ENCODE data around the gene JCAD.

The JCAD gene

GRCh38 chr10:30040597-30040996 is 18.8 kb downstream of the JCAD start:
- TF ChIP-seq FOXP2 (optimal IDR thresholded peaks at IDR 0.05; ENCODE audit: borderline replicate concordance, extremely low read depth, extremely low read length, insufficient read depth) (no peak), POLR2AphosphoS5 (IDR thresholded peaks at IDR 0.05; ENCODE audit: low read depth, low read length) (no peak), SIN3A (IDR thresholded peaks at IDR 0.05; ENCODE audit: borderline replicate concordance, insufficient read depth, low read length) (no peak), TAF1 (IDR thresholded peaks at IDR 0.05; ENCODE audit: borderline replicate concordance, insufficient read depth, low read length) (no peak)
- TF ChIP-seq, protein P1, sequence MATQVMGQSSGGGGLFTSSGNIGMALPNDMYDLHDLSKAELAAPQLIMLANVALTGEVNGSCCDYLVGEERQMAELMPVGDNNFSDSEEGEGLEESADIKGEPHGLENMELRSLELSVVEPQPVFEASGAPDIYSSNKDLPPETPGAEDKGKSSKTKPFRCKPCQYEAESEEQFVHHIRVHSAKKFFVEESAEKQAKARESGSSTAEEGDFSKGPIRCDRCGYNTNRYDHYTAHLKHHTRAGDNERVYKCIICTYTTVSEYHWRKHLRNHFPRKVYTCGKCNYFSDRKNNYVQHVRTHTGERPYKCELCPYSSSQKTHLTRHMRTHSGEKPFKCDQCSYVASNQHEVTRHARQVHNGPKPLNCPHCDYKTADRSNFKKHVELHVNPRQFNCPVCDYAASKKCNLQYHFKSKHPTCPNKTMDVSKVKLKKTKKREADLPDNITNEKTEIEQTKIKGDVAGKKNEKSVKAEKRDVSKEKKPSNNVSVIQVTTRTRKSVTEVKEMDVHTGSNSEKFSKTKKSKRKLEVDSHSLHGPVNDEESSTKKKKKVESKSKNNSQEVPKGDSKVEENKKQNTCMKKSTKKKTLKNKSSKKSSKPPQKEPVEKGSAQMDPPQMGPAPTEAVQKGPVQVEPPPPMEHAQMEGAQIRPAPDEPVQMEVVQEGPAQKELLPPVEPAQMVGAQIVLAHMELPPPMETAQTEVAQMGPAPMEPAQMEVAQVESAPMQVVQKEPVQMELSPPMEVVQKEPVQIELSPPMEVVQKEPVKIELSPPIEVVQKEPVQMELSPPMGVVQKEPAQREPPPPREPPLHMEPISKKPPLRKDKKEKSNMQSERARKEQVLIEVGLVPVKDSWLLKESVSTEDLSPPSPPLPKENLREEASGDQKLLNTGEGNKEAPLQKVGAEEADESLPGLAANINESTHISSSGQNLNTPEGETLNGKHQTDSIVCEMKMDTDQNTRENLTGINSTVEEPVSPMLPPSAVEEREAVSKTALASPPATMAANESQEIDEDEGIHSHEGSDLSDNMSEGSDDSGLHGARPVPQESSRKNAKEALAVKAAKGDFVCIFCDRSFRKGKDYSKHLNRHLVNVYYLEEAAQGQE (IDR thresholded peaks at IDR 0.05; ENCODE audit: insufficient read depth in 1 of 2, low read depth in 2 of 2, low read length in 2 of 2) = no peak

- TF ChIP-seq POLR2AphosphoS5 (IDR thresholded peaks at IDR 0.05; ENCODE audit: low read depth, low read length) (no peak), FOXP2 (optimal IDR thresholded peaks at IDR 0.05; ENCODE audit: borderline replicate concordance, extremely low read depth, extremely low read length, insufficient read depth) (no peak), TAF1 (IDR thresholded peaks at IDR 0.05; ENCODE audit: borderline replicate concordance, insufficient read depth, low read length) (no peak), SIN3A (IDR thresholded peaks at IDR 0.05; ENCODE audit: borderline replicate concordance, insufficient read depth, low read length) (no peak)
- TF ChIP-seq, protein P1 (IDR thresholded peaks at IDR 0.05; ENCODE audit: insufficient read depth in 1 of 2, low read depth in 2 of 2, low read length in 2 of 2) = no peak
Measured at GRCh38 chr10:30039988-30040387, 19.4 kb downstream of the JCAD start.

GRCh38 chr10:30039567-30039966 is 19.8 kb downstream of the JCAD start:
- TF ChIP-seq SIN3A (IDR thresholded peaks at IDR 0.05; ENCODE audit: borderline replicate concordance, insufficient read depth, low read length) (no peak), FOXP2 (optimal IDR thresholded peaks at IDR 0.05; ENCODE audit: borderline replicate concordance, extremely low read depth, extremely low read length, insufficient read depth) (no peak), TAF1 (IDR thresholded peaks at IDR 0.05; ENCODE audit: borderline replicate concordance, insufficient read depth, low read length) (no peak), POLR2AphosphoS5 (IDR thresholded peaks at IDR 0.05; ENCODE audit: low read depth, low read length) (no peak)
- TF ChIP-seq, protein P1 (IDR thresholded peaks at IDR 0.05; ENCODE audit: insufficient read depth in 1 of 2, low read depth in 2 of 2, low read length in 2 of 2) = no peak

DNA sequence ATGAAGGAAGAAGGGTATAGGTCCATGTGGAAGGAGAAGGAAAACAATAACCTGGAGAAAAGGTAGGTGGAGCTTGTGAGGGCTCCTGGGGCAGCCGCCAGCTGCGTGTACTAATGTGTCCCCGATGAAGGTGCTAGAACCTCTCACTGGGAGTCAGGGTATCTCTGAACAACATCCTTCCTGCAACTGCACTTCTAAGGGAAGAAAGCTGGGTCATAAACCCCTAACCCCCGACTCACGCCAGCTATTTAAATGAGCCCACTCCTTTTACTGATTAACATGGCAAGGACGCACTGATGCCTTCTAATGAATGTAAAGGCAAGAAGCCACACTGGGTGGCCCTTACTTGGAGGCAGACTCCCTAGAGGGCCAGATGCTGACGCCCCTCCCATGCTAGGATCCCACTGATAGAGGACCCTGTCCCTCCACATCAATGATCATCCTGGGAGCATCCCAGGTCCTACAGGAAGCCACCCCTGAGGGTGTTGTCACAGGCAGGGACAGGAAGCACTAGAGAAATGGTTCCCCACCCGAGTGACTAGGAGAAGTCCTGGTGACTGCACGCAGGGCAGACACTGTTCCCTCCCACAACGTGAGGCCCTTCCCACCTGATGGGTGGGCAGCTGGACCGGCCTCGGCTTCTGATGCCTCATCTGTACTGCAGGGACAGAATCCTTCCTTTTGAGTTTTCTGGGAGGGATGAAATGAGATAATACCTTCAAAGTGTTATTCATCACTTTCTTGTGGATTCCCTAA is 20.4 kb downstream of the JCAD start:
- no peak for TF ChIP-seq SIN3A (IDR thresholded peaks at IDR 0.05; ENCODE audit: borderline replicate concordance, insufficient read depth, low read length)
- no peak for TF ChIP-seq FOXP2 (optimal IDR thresholded peaks at IDR 0.05; ENCODE audit: borderline replicate concordance, extremely low read depth, extremely low read length, insufficient read depth)
- TF ChIP-seq, protein P1 (IDR thresholded peaks at IDR 0.05; ENCODE audit: insufficient read depth in 1 of 2, low read depth in 2 of 2, low read length in 2 of 2) = no peak
- TF ChIP-seq TAF1 (IDR thresholded peaks at IDR 0.05; ENCODE audit: borderline replicate concordance, insufficient read depth, low read length) = no peak
- no peak for TF ChIP-seq POLR2AphosphoS5 (IDR thresholded peaks at IDR 0.05; ENCODE audit: low read depth, low read length)
